ENCODE measurements around the gene TRAF2. TPM values are rescaled to one million over a fixed set of nuclear protein-coding genes. Genes with fewer than 3 reads are reported as not detected.
A peak's percentile ranks its signal among the peaks of the same experiment; 100 is the strongest.

The TRAF2 gene
- total and polyA plus RNA-seq, 9 of the 15 experiments (the other 6 are each of a cell fraction or from before 2014, with no cell fraction given), result 0.24 to 45.2 (median 18.0) TPM

DNA sequence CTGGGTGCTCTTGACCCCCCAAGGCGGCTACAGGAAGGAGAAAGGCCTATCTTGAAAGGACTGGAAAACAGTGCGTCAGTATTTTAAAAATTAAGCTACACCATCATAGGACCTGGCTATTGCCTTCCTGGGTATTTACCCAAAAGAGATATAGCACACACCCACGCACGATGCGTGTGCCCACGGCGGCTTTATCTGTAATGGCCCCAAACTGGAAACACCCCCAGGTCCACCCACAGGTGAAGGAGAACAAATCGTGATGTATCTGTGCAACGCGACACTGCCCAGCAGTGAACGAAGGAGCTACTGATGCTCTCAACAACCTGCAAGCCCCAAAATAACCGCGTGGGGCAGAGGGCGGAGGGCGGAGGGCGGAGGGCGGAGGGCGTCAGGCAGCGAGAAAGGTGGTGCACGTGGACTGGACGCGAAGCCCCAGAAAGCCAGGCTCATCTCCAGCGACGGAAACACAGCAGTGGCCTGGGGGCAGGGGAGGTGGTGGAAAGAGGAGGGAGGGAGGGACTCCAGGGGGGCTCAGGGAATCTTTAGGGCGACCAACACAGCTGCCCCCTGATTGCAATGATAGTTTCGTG, 78.6 kb downstream of the TRAF2 start:
- Histone ChIP-seq H3K4me2 (ENCODE audit: insufficient read depth, low read length) (peak overlapping the region; percentile 61), H3K9ac (ENCODE audit: insufficient read depth in 1 of 2, low read depth in 2 of 2, low read length in 2 of 2) (peak overlapping the region; percentile 33 to 81), H3K4me3 (no peak overlapping the region), H3K9me3 (replicated peaks; ENCODE audit: control insufficient read depth, insufficient read depth, low read depth, low read length) (no peaks in the 10 kb centered on the region), H2AFZ (ENCODE audit: low read depth, low read length) (peak overlapping the region; percentile 86), H3K4me1 (replicated peaks in 1 of 2; ENCODE audit: control insufficient read depth in 2 of 2, insufficient read depth in 2 of 2, low read length in 2 of 2) (peaks cover 26 to 76% of the 10 kb centered on the region in 2 experiments; a peak in 4 of 5 replicates), H3K36me3 (ENCODE audit: control insufficient read depth, insufficient read depth, low read length) (no peaks in the 10 kb centered on the region), H3K27me3 (ENCODE audit: control insufficient read depth in 2 of 2, insufficient read depth in 2 of 2, low read length in 2 of 2) (no peaks in the 10 kb centered on the region), H4K20me1 (replicated peaks; ENCODE audit: control insufficient read depth, insufficient read depth, low read length) (no peaks in the 10 kb centered on the region), H3K27ac (ENCODE audit: extremely low read depth, low read depth, low read length) (peak overlapping the region; percentile 55), H3K9me1 (ENCODE audit: control insufficient read depth, insufficient read depth, low read length) (no peaks in the 10 kb centered on the region), H3K79me2 (ENCODE audit: control insufficient read depth, insufficient read depth, low read length) (no peaks in the 10 kb centered on the region)
- ATAC-seq (peak; percentile 46), DNase-seq (ENCODE audit: extremely low read depth in 1 of 4, low spot score in 3 of 4) (peak in 3 of 4 experiments; percentile 34 to 63 (median 61)), FAIRE-seq (peak; percentile 11)
- 26% methylated on average over 13 of the region's 26 CpGs for WGBS (ENCODE audit: insufficient coverage, low coverage, missing lambda C conversion rate)
- intact Hi-C loops (cut with micrococcal nuclease) (no loop called here), in situ Hi-C loops (cut with MboI) (no loop called here)
- no TSS peak for BruUV-seq (replicated peaks)
- CTCF ChIA-PET (ENCODE audit: low intra/inter-chr PET ratio), result no interaction called here
- POLR2A ChIA-PET, result interaction anchor here (0.6 to 1.2 kb wide), 8 partner anchors 9 to 775 kb away, joined by 3 to 4 read pairs (median 3); partner anchors contain the start of genes C8G, CLIC3 and PAXX
- TF ChIP-seq ZC3H4 (CRISPR knock-in tag; IDR thresholded peaks at IDR 0.05; ENCODE audit: borderline replicate concordance), result no peak
- TF ChIP-seq ATF1 (CRISPR knock-in tag; IDR thresholded peaks at IDR 0.05), result no peak
- no peak for TF ChIP-seq ATF1 (tag; IDR thresholded peaks at IDR 0.05)
- no peak for TF ChIP-seq GTF2F1 (IDR thresholded peaks at IDR 0.05; ENCODE audit: low read depth, low read length)
- TF ChIP-seq NCOA2 (IDR thresholded peaks at IDR 0.05; ENCODE audit: partially characterized antibody in 2 of 2), result no peak
- TF ChIP-seq, protein P1, sequence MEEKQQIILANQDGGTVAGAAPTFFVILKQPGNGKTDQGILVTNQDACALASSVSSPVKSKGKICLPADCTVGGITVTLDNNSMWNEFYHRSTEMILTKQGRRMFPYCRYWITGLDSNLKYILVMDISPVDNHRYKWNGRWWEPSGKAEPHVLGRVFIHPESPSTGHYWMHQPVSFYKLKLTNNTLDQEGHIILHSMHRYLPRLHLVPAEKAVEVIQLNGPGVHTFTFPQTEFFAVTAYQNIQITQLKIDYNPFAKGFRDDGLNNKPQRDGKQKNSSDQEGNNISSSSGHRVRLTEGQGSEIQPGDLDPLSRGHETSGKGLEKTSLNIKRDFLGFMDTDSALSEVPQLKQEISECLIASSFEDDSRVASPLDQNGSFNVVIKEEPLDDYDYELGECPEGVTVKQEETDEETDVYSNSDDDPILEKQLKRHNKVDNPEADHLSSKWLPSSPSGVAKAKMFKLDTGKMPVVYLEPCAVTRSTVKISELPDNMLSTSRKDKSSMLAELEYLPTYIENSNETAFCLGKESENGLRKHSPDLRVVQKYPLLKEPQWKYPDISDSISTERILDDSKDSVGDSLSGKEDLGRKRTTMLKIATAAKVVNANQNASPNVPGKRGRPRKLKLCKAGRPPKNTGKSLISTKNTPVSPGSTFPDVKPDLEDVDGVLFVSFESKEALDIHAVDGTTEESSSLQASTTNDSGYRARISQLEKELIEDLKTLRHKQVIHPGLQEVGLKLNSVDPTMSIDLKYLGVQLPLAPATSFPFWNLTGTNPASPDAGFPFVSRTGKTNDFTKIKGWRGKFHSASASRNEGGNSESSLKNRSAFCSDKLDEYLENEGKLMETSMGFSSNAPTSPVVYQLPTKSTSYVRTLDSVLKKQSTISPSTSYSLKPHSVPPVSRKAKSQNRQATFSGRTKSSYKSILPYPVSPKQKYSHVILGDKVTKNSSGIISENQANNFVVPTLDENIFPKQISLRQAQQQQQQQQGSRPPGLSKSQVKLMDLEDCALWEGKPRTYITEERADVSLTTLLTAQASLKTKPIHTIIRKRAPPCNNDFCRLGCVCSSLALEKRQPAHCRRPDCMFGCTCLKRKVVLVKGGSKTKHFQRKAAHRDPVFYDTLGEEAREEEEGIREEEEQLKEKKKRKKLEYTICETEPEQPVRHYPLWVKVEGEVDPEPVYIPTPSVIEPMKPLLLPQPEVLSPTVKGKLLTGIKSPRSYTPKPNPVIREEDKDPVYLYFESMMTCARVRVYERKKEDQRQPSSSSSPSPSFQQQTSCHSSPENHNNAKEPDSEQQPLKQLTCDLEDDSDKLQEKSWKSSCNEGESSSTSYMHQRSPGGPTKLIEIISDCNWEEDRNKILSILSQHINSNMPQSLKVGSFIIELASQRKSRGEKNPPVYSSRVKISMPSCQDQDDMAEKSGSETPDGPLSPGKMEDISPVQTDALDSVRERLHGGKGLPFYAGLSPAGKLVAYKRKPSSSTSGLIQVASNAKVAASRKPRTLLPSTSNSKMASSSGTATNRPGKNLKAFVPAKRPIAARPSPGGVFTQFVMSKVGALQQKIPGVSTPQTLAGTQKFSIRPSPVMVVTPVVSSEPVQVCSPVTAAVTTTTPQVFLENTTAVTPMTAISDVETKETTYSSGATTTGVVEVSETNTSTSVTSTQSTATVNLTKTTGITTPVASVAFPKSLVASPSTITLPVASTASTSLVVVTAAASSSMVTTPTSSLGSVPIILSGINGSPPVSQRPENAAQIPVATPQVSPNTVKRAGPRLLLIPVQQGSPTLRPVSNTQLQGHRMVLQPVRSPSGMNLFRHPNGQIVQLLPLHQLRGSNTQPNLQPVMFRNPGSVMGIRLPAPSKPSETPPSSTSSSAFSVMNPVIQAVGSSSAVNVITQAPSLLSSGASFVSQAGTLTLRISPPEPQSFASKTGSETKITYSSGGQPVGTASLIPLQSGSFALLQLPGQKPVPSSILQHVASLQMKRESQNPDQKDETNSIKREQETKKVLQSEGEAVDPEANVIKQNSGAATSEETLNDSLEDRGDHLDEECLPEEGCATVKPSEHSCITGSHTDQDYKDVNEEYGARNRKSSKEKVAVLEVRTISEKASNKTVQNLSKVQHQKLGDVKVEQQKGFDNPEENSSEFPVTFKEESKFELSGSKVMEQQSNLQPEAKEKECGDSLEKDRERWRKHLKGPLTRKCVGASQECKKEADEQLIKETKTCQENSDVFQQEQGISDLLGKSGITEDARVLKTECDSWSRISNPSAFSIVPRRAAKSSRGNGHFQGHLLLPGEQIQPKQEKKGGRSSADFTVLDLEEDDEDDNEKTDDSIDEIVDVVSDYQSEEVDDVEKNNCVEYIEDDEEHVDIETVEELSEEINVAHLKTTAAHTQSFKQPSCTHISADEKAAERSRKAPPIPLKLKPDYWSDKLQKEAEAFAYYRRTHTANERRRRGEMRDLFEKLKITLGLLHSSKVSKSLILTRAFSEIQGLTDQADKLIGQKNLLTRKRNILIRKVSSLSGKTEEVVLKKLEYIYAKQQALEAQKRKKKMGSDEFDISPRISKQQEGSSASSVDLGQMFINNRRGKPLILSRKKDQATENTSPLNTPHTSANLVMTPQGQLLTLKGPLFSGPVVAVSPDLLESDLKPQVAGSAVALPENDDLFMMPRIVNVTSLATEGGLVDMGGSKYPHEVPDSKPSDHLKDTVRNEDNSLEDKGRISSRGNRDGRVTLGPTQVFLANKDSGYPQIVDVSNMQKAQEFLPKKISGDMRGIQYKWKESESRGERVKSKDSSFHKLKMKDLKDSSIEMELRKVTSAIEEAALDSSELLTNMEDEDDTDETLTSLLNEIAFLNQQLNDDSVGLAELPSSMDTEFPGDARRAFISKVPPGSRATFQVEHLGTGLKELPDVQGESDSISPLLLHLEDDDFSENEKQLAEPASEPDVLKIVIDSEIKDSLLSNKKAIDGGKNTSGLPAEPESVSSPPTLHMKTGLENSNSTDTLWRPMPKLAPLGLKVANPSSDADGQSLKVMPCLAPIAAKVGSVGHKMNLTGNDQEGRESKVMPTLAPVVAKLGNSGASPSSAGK (IDR thresholded peaks at IDR 0.05), result peak; percentile 39; the same call in 1 of the 2 replicates
- TF ChIP-seq NR2C2 (CRISPR knock-in tag; IDR thresholded peaks at IDR 0.05), result no peak; the same call in 1 of the 2 replicates
- peak; percentile 87 for TF ChIP-seq NR2C2 (tag; IDR thresholded peaks at IDR 0.05)
- TF ChIP-seq SLC30A9 (CRISPR knock-in tag; IDR thresholded peaks at IDR 0.05), result no peak
- no peak for TF ChIP-seq TARDBP (IDR thresholded peaks at IDR 0.05)
